ENCODE results near the gene TMEM184B. TPM values are rescaled to one million over a fixed set of nuclear protein-coding genes. Genes with fewer than 3 reads are reported as not detected.

The TMEM184B gene
- polyA plus RNA-seq, 1 experiment = 36.8 TPM

GRCh38 chr22:38223289-38223960 lies 49.4 kb downstream of the TMEM184B start:
- CTCF ChIA-PET = no interaction called here

GRCh38 chr22:38222797-38223119 lies 50.1 kb downstream of the TMEM184B start:
- H3K27me3 ChIP-seq (ENCODE audit: control insufficient read depth, insufficient read depth, low read length) = no peaks in the 10 kb centered on the region
- POLR2A ChIA-PET = interaction anchor here (0.9 kb wide), 1 partner anchor 21 kb away, joined by 3 read pairs; the partner anchor contains the start of gene MAFF
- H3K4me3 ChIP-seq (ENCODE audit: low read depth, low read length) = no peak overlapping the region
- CTCF ChIA-PET = no interaction called here
- DNase-seq (ENCODE audit: low read depth, low spot score) = no peak
- TF ChIP-seq, protein P1, sequence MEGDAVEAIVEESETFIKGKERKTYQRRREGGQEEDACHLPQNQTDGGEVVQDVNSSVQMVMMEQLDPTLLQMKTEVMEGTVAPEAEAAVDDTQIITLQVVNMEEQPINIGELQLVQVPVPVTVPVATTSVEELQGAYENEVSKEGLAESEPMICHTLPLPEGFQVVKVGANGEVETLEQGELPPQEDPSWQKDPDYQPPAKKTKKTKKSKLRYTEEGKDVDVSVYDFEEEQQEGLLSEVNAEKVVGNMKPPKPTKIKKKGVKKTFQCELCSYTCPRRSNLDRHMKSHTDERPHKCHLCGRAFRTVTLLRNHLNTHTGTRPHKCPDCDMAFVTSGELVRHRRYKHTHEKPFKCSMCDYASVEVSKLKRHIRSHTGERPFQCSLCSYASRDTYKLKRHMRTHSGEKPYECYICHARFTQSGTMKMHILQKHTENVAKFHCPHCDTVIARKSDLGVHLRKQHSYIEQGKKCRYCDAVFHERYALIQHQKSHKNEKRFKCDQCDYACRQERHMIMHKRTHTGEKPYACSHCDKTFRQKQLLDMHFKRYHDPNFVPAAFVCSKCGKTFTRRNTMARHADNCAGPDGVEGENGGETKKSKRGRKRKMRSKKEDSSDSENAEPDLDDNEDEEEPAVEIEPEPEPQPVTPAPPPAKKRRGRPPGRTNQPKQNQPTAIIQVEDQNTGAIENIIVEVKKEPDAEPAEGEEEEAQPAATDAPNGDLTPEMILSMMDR (IDR thresholded peaks at IDR 0.05; ENCODE audit: low read depth, low read length) = no peak
- H3K27ac ChIP-seq (ENCODE audit: low read depth, low read length) = no peak overlapping the region
- H3K9me3 ChIP-seq (ENCODE audit: control insufficient read depth, insufficient read depth, low read length) = no peaks in the 10 kb centered on the region; the same call in 1 of the 2 replicates

More at GRCh38 chr22:38223289-38223960, 49.4 kb downstream of the TMEM184B start:
- POLR2A ChIA-PET = interaction anchor here (0.6 kb wide), 1 partner anchor 14 kb away, joined by 3 read pairs; no protein-coding TSS in a partner anchor
- no peak for DNase-seq (ENCODE audit: low read depth, low spot score)
- no peak overlapping the region for H3K4me3 ChIP-seq (ENCODE audit: low read depth, low read length)
- H3K27ac ChIP-seq (ENCODE audit: low read depth, low read length) = no peak overlapping the region
- H3K9me3 ChIP-seq (ENCODE audit: control insufficient read depth, insufficient read depth, low read length) = no peaks in the 10 kb centered on the region; the same call in 1 of the 2 replicates
- H3K27me3 ChIP-seq (ENCODE audit: control insufficient read depth, insufficient read depth, low read length) = no peaks in the 10 kb centered on the region
- TF ChIP-seq, protein P1 (IDR thresholded peaks at IDR 0.05; ENCODE audit: low read depth, low read length) = no peak

GRCh38 chr22:38221908-38222796 lies 50.7 kb downstream of the TMEM184B start:
- TF ChIP-seq, protein P1 (IDR thresholded peaks at IDR 0.05; ENCODE audit: low read depth, low read length) = no peak
- no peaks in the 10 kb centered on the region; the same call in 1 of the 2 replicates for H3K9me3 ChIP-seq (ENCODE audit: control insufficient read depth, insufficient read depth, low read length)
- H3K27me3 ChIP-seq (ENCODE audit: control insufficient read depth, insufficient read depth, low read length) = no peaks in the 10 kb centered on the region
- no peak for DNase-seq (ENCODE audit: low read depth, low spot score)
- CTCF ChIA-PET = no interaction called here
- H3K27ac ChIP-seq (ENCODE audit: low read depth, low read length) = no peak overlapping the region
- no peak overlapping the region for H3K4me3 ChIP-seq (ENCODE audit: low read depth, low read length)
- POLR2A ChIA-PET = interaction anchor here (0.7 to 0.9 kb wide), 2 partner anchors 11 to 21 kb away, joined by 3 read pairs; partner anchors contain the start of gene MAFF

- Histone ChIP-seq H3K27me3 (ENCODE audit: control insufficient read depth, insufficient read depth, low read length) (no peaks in the 10 kb centered on the region), H3K4me3 (ENCODE audit: low read depth, low read length) (no peak overlapping the region), H3K27ac (ENCODE audit: low read depth, low read length) (no peak overlapping the region), H3K9me3 (ENCODE audit: control insufficient read depth, insufficient read depth, low read length) (no peaks in the 10 kb centered on the region; the same call in 1 of the 2 replicates)
- POLR2A ChIA-PET = no interaction called here
- no peak for DNase-seq (ENCODE audit: low read depth, low spot score)
- CTCF ChIA-PET = no interaction called here
- TF ChIP-seq, protein P1 (IDR thresholded peaks at IDR 0.05; ENCODE audit: low read depth, low read length) = no peak
These were observed 51.4 kb downstream of the TMEM184B start for GRCh38 chr22:38221407-38221806.
